ENCODE data around the gene P3H2.

P3H2 gene

GRCh38 chr3:190118438-190118837, 2.3 kb downstream of the P3H2 start:
- TF ChIP-seq CTCF (IDR thresholded peaks at IDR 0.05; ENCODE audit: low read depth, low read length, missing control alignments) = no peak

GRCh38 chr3:190117981-190118380, 2.7 kb downstream of the P3H2 start:
- TF ChIP-seq CTCF (IDR thresholded peaks at IDR 0.05; ENCODE audit: low read depth, low read length, missing control alignments) = no peak
- peak overlapping the region; percentile 22 for H3K4me3 ChIP-seq (ENCODE audit: low read depth, low read length)
- in situ Hi-C loops (cut with HindIII; ENCODE audit: low sequenced_read_pairs) = loop anchor here (5.0 kb wide), 1 partner anchor 81 kb away; no protein-coding TSS in a partner anchor
- peak; percentile 52 for DNase-seq (ENCODE audit: low read depth)

More at GRCh38 chr3:190118438-190118837, 2.3 kb downstream of the P3H2 start:
- in situ Hi-C loops (cut with HindIII; ENCODE audit: low sequenced_read_pairs) = loop anchor here (5.0 kb wide), 1 partner anchor 81 kb away; no protein-coding TSS in a partner anchor
- peak overlapping the region; percentile 22 for H3K4me3 ChIP-seq (ENCODE audit: low read depth, low read length)
- no peak for DNase-seq (ENCODE audit: low read depth)

GRCh38 chr3:190116551-190117067, 4.1 kb downstream of the P3H2 start:
- no peak for DNase-seq (ENCODE audit: low read depth)
- in situ Hi-C loops (cut with HindIII; ENCODE audit: low sequenced_read_pairs) = loop anchor here (5.0 kb wide), 1 partner anchor 79 kb away; no protein-coding TSS in a partner anchor
- H3K4me3 ChIP-seq (ENCODE audit: low read depth, low read length) = no peak overlapping the region
- TF ChIP-seq CTCF (IDR thresholded peaks at IDR 0.05; ENCODE audit: low read depth, low read length, missing control alignments) = no peak

- DNase-seq (ENCODE audit: low read depth) = no peak
- in situ Hi-C loops (cut with HindIII; ENCODE audit: low sequenced_read_pairs) = no loop called here
- TF ChIP-seq CTCF (IDR thresholded peaks at IDR 0.05; ENCODE audit: low read depth, low read length, missing control alignments) = no peak
- H3K4me3 ChIP-seq (ENCODE audit: low read depth, low read length) = no peak overlapping the region
Measured at GRCh38 chr3:190110826-190111225, 9.9 kb downstream of the P3H2 start.

GRCh38 chr3:190109441-190109840, 11.3 kb downstream of the P3H2 start:
- no peak for DNase-seq (ENCODE audit: low read depth)
- in situ Hi-C loops (cut with HindIII; ENCODE audit: low sequenced_read_pairs) = no loop called here
- TF ChIP-seq CTCF (IDR thresholded peaks at IDR 0.05; ENCODE audit: low read depth, low read length, missing control alignments) = no peak
- no peak overlapping the region for H3K4me3 ChIP-seq (ENCODE audit: low read depth, low read length)

GRCh38 chr3:190108804-190109203, 11.9 kb downstream of the P3H2 start:
- DNase-seq (ENCODE audit: low read depth) = no peak
- TF ChIP-seq CTCF (IDR thresholded peaks at IDR 0.05; ENCODE audit: low read depth, low read length, missing control alignments) = no peak
- in situ Hi-C loops (cut with HindIII; ENCODE audit: low sequenced_read_pairs) = no loop called here
- no peak overlapping the region for H3K4me3 ChIP-seq (ENCODE audit: low read depth, low read length)
